Glutamatergic neuron (in vitro differentiated cells): ENCODE results near the gene ATOH7. TPM values are rescaled to one million over a fixed set of nuclear protein-coding genes. Genes with fewer than 3 reads are reported as not detected.

Experiments
- DNase-seq: peaks from one replicate; pipeline ENCODE4 v3.0.0; 2022
- H3K27ac Mint-ChIP-seq: one replicate; pipeline ENCODE4 v1.8.0; 2020; ENCODE audit warnings: mild to moderate bottlenecking, mixed read lengths, inconsistent platforms; ENCODE audit not compliant: unreplicated experiment
- H3K27me3 Mint-ChIP-seq: one replicate; pipeline ENCODE4 v1.8.0; 2020; ENCODE audit warnings: mild to moderate bottlenecking, moderate library complexity, mixed read lengths, inconsistent platforms; ENCODE audit not compliant: unreplicated experiment
- H3K36me3 Mint-ChIP-seq: one replicate; pipeline ENCODE4 v1.8.0; 2020; ENCODE audit warnings: mild to moderate bottlenecking, mixed read lengths, inconsistent platforms; ENCODE audit not compliant: unreplicated experiment
- H3K4me1 Mint-ChIP-seq: one replicate; pipeline ENCODE4 v1.8.0; 2020; ENCODE audit warnings: mild to moderate bottlenecking, low read depth, mixed read lengths, inconsistent platforms; ENCODE audit not compliant: unreplicated experiment
- H3K4me3 Mint-ChIP-seq: one replicate; pipeline ENCODE4 v1.8.0; 2020; ENCODE audit warnings: mild to moderate bottlenecking, mixed read lengths, inconsistent platforms; ENCODE audit not compliant: unreplicated experiment
- H3K9me3 Mint-ChIP-seq: one replicate; pipeline ENCODE4 v1.8.0; 2020; ENCODE audit warnings: mild to moderate bottlenecking, moderate library complexity, mixed read lengths, inconsistent platforms; ENCODE audit not compliant: unreplicated experiment
- total RNA-seq: library from RNA; stranded (reverse); fragmentation: NEBNext Ultra II Directional; extraction: Animal tissue kit (Norgen Biotek cat#: 25700); gene quantifications from one replicate; pipeline ENCODE4 v1.2.1, GENCODE V29; 2021; ENCODE audit not compliant: unreplicated experiment
- TF ChIP-seq, protein P1 (sequence below): fragments of 200-600 bp; sonication (generic); IDR thresholded peaks from one replicate; pipeline ENCODE4 v1.5.0; 2021; ENCODE audit not compliant: partially characterized antibody, unreplicated experiment

ATOH7 gene
- total RNA-seq, 1 donor from 2014 or later, result 0.86 TPM

DNA sequence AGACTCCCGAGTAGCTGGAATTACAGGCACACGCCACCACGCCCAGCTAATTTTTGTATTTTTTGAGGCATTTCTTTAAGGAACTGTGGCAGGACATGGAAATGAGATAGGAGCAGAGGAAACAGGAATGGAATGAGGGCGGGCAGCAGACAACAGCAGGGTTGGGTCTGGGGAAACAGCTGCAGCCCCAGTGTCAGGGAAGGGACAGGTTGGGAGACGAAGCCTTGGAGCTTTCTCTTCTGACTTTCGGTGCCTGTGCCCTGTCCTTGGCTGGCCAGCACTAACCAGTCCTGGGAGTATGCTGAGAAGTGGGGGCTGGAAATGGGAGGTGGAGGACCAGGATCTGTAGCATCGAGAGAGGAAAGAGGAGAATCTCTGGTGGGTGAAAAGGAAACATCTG lies 47.4 kb downstream of the ATOH7 start:
- TF ChIP-seq, protein P1, sequence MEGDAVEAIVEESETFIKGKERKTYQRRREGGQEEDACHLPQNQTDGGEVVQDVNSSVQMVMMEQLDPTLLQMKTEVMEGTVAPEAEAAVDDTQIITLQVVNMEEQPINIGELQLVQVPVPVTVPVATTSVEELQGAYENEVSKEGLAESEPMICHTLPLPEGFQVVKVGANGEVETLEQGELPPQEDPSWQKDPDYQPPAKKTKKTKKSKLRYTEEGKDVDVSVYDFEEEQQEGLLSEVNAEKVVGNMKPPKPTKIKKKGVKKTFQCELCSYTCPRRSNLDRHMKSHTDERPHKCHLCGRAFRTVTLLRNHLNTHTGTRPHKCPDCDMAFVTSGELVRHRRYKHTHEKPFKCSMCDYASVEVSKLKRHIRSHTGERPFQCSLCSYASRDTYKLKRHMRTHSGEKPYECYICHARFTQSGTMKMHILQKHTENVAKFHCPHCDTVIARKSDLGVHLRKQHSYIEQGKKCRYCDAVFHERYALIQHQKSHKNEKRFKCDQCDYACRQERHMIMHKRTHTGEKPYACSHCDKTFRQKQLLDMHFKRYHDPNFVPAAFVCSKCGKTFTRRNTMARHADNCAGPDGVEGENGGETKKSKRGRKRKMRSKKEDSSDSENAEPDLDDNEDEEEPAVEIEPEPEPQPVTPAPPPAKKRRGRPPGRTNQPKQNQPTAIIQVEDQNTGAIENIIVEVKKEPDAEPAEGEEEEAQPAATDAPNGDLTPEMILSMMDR, result no peak
- Mint-ChIP-seq H3K9me3 (no peaks in the 10 kb centered on the region), H3K27me3 (no peaks in the 10 kb centered on the region), H3K4me3 (no peak overlapping the region), H3K4me1 (no peaks in the 10 kb centered on the region), H3K36me3 (no peaks in the 10 kb centered on the region), H3K27ac (no peak overlapping the region)
- DNase-seq, result no peak

Other genes with a start within 250 kb of the ATOH7 start
- 39.5 TPM for gene HERC4, start 156.8 kb downstream of the ATOH7 start, total RNA-seq
- gene MYPN, start 122.6 kb downstream of the ATOH7 start, total RNA-seq, result not detected
- 194 TPM for gene HNRNPH3, start 100.0 kb upstream of the ATOH7 start, total RNA-seq
- gene PBLD, start 100.8 kb upstream of the ATOH7 start, total RNA-seq, result 10.3 TPM
- gene RUFY2, start 175.2 kb upstream of the ATOH7 start, total RNA-seq, result 75.6 TPM
- gene DNA2, start 239.9 kb upstream of the ATOH7 start, total RNA-seq, result 9.9 TPM